MM.1S (cell line): Measurements from ENCODE around the gene UTS2B.

Experiments used
- CTCF ChIP-seq: fragments of 300-600 bp; sonication (generic); IDR thresholded peaks from 2 replicates; pipeline ENCODE4 v1.5.1; 2016; ENCODE audit warnings: antibody characterized with exemption, low read length, mixed read lengths
- EZH2phosphoT487 ChIP-seq: fragments of 300-600 bp; sonication (generic); IDR thresholded peaks from 2 replicates; pipeline ENCODE4 v1.6.1; 2018; ENCODE audit warnings: antibody characterized with exemption, low read length

- TF ChIP-seq CTCF, result no peak
- TF ChIP-seq EZH2phosphoT487, result no peak
Observed at GRCh38 chr3:191275751-191276150, 54.6 kb downstream of the UTS2B start.
